OCI-LY7 (cell line): Measurements from ENCODE around the gene DDA1.

ENCODE experiments used
- CTCF ChIP-seq: fragments of 200-600 bp; sonication (generic); conservative IDR thresholded peaks from 2 replicates; pipeline ENCODE4 v1.5.1; 2014; ENCODE audit warnings: mild to moderate bottlenecking, antibody characterized with exemption, low read length, moderate library complexity, mixed read lengths
- EZH2phosphoT487 ChIP-seq: fragments of 200-600 bp; sonication (generic); IDR thresholded peaks from 2 replicates; pipeline ENCODE4 v1.6.1; 2018; ENCODE audit warnings: low read depth, borderline replicate concordance, mild to moderate bottlenecking, mixed run types, antibody characterized with exemption, low read length, moderate library complexity, mixed read lengths

DNA sequence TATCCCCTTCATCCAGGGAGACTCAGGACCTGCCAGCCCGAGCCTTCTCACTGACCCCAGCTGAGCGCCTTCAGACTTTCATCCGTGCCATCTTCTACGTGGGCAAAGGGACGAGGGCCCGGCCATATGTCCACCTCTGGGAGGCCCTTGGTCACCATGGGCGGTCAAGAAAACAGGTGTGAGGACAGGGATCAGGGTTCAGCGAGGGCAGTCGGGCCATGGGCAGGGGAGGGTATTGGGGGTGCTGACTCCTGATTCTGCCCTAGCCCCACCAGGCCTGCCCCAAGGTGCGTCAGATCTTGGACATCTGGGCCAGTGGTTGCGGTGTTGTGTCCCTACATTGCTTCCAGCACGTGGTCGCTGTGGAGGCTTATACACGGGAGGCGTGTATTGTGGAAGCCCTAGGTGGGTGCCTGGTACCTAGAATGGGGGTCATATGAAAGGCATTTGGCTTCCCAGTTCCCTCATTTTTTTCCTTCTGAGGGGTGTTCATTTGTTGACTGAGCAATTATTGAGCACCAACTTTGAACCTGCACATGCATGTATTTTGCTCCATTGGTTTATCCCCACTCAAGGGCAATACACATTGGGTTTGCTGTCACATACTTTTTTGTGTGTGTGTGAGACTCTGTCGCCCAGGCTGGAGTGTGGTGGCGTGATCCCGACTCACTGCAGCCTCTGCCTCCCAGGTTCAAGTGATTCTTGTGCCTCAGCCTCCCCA lies 23.8 kb upstream of the DDA1 start:
- TF ChIP-seq CTCF (no peak), EZH2phosphoT487 (no peak)
